K562 (cell line): ENCODE data around the gene SYS1. TPM values are rescaled to one million over a fixed set of nuclear protein-coding genes. Genes with fewer than 3 reads are reported as not detected.

ENCODE experiments used
- CBFB ChIP-seq: sonication (generic); formaldehyde crosslinking; IDR thresholded peaks from 2 replicates; pipeline ENCODE4 v1.4.0; 2020; ENCODE audit warnings: mild to moderate bottlenecking, missing genetic modification reagents
- CBX8 ChIP-seq: fragments of 200-600 bp; sonication (generic); IDR thresholded peaks from 2 replicates; pipeline ENCODE4 v1.6.1; 2012; ENCODE audit warnings: borderline replicate concordance, mixed run types, low read depth, mild to moderate bottlenecking, moderate library complexity, mixed read lengths, low read length, control low read depth, inconsistent platforms; ENCODE audit not compliant: poor library complexity, severe bottlenecking; ENCODE audit errors: extremely low read depth
- CC2D1A ChIP-seq: fragments of 450-650 bp; IDR thresholded peaks from 2 replicates; pipeline ENCODE4 v1.6.1; 2017; ENCODE audit warnings: mild to moderate bottlenecking
- CHD4 ChIP-seq: fragments of 200-600 bp; sonication (generic); IDR thresholded peaks from 3 replicates; pipeline ENCODE4 v1.6.1; 2012; ENCODE audit warnings: low read depth, mild to moderate bottlenecking, mixed read lengths, low read length, inconsistent platforms; ENCODE audit not compliant: insufficient read depth, insufficient replicate concordance, poor library complexity, severe bottlenecking
- DPF2 ChIP-seq: fragments of 450-650 bp; IDR thresholded peaks from 2 replicates; pipeline ENCODE4 v1.6.1; 2016
- GATAD2B ChIP-seq: fragments of 450-650 bp; IDR thresholded peaks from 2 replicates; pipeline ENCODE4 v1.6.1; 2017; ENCODE audit warnings: mild to moderate bottlenecking, borderline replicate concordance
- GMEB1 ChIP-seq: fragments of 250-450 bp; sonication (Bioruptor Pico); IDR thresholded peaks from 2 replicates; pipeline ENCODE4 v1.4.0; 2020; ENCODE audit warnings: mild to moderate bottlenecking
- HNRNPUL1 ChIP-seq: fragments of 200-400 bp; formaldehyde crosslinking; IDR thresholded peaks from 2 replicates; pipeline ENCODE4 v1.6.1; 2017; ENCODE audit warnings: low read length
- MAZ ChIP-seq, 2 experiments: fragments of 450-650 bp in 1 of 2; sonication (generic) in 1 of 2; formaldehyde crosslinking; IDR thresholded peaks in 1 of 2; conservative IDR thresholded peaks in 1 of 2; 2 replicates each; pipeline versions ENCODE4 v1.4.0 to v1.5.0; 2020; ENCODE audit warnings: mild to moderate bottlenecking in 1 of 2, missing genetic modification reagents in 1 of 2
- MTF1 ChIP-seq: fragments of 250-450 bp; sonication (Bioruptor Pico); IDR thresholded peaks from 2 replicates; pipeline ENCODE4 v1.9.0; 2021; ENCODE audit warnings: moderate library complexity, mild to moderate bottlenecking, inconsistent platforms, borderline replicate concordance
- SAFB2 ChIP-seq: fragments of 200-400 bp; formaldehyde crosslinking; IDR thresholded peaks from 2 replicates; pipeline ENCODE4 v1.6.1; 2018; ENCODE audit warnings: borderline replicate concordance, low read length, low read depth, moderate library complexity; ENCODE audit not compliant: severe bottlenecking
- TAF7 ChIP-seq: fragments of 450-650 bp; IDR thresholded peaks from 2 replicates; pipeline ENCODE4 v1.6.1; 2016; ENCODE audit warnings: missing genetic modification characterization, missing compliant biosample characterization
- TFAP4 ChIP-seq: sonication (generic); formaldehyde crosslinking; IDR thresholded peaks from 2 replicates; pipeline ENCODE4 v1.8.0; 2022; ENCODE audit warnings: missing genetic modification reagents, mild to moderate bottlenecking, moderate library complexity, borderline replicate concordance
- ZNF146 ChIP-seq: IDR thresholded peaks from one replicate; pipeline ENCODE4 v1.6.1; 2018; ENCODE audit warnings: missing compliant biosample characterization; ENCODE audit not compliant: unreplicated experiment
- ZNF76 ChIP-seq: fragments of 250-450 bp; sonication (Bioruptor Pico); IDR thresholded peaks from 2 replicates; pipeline ENCODE4 v1.4.0; 2020; ENCODE audit warnings: mild to moderate bottlenecking, moderate library complexity, borderline replicate concordance
- polyA plus RNA-seq, 8 experiments: library from polyadenylated mRNA; depleted of rRNA in 4 of 8; stranded (reverse) in 5 of 8; unstranded in 3 of 8; fragments of >200 nt; fragmentation: Nextera tagmentation in 2 of 8; fragmentation: Illumina TruSeq in 1 of 8; extraction: Ambion mirVana in 2 of 8; extraction: Trizol in 1 of 8; gene quantifications; 2 replicates each; pipeline versions ENCODE4 v1.2.1 to v1.2.3, GENCODE V29; 2011 to 2014; ENCODE audit warnings: inconsistent platforms in 1 of 8, missing spikeins in 1 of 8
- total RNA-seq, 7 experiments: library from RNA; depleted of rRNA in 6 of 7; stranded (reverse); fragments of >200 nt in 6 of 7; fragmentation: Illumina TruSeq in 2 of 7; extraction: Trizol in 2 of 7; gene quantifications; 2 replicates each; pipeline versions ENCODE4 v1.2.1 to v1.2.3, GENCODE V29; 2011 to 2021; ENCODE audit warnings: low replicate concordance in 1 of 7
- TF ChIP-seq, protein P1 (sequence below): fragments of 250-450 bp; sonication (Bioruptor Pico); IDR thresholded peaks from 2 replicates; pipeline ENCODE4 v1.8.0; 2022; ENCODE audit warnings: moderate library complexity, mild to moderate bottlenecking, inconsistent platforms
- TF ChIP-seq, protein P2 (sequence below): fragments of 250-450 bp; sonication (Bioruptor Pico); IDR thresholded peaks from 2 replicates; pipeline ENCODE4 v1.8.0; 2022; ENCODE audit warnings: inconsistent platforms
- TF ChIP-seq, protein P3 (sequence below): fragments of 450-650 bp; formaldehyde crosslinking; IDR thresholded peaks from 2 replicates; pipeline ENCODE4 v1.4.0; 2022; ENCODE audit warnings: mild to moderate bottlenecking, moderate library complexity

The SYS1 gene
- total and polyA plus RNA-seq, 9 of the 15 experiments (the other 6 are each of a cell fraction or from before 2014, with no cell fraction given) = 11.1 to 25.2 (median 17.5) TPM

GRCh38 chr20:45405571-45406259, 42.8 kb downstream of the SYS1 start (continued):
- no peak for TF ChIP-seq TFAP4
- TF ChIP-seq GMEB1 (CRISPR knock-in tag) = no peak
- no peak for TF ChIP-seq HNRNPUL1
- TF ChIP-seq CHD4 = peak; percentile 38
- TF ChIP-seq, protein P1, sequence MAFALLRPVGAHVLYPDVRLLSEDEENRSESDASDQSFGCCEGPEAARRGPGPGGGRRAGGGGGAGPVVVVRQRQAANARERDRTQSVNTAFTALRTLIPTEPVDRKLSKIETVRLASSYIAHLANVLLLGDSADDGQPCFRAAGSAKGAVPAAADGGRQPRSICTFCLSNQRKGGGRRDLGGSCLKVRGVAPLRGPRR (CRISPR knock-in tag) = no peak
- TF ChIP-seq TAF7 = no peak
- no peak for TF ChIP-seq MTF1 (CRISPR knock-in tag)
- no peak for TF ChIP-seq CC2D1A
- TF ChIP-seq CBX8 = no peak
- TF ChIP-seq, protein P2, sequence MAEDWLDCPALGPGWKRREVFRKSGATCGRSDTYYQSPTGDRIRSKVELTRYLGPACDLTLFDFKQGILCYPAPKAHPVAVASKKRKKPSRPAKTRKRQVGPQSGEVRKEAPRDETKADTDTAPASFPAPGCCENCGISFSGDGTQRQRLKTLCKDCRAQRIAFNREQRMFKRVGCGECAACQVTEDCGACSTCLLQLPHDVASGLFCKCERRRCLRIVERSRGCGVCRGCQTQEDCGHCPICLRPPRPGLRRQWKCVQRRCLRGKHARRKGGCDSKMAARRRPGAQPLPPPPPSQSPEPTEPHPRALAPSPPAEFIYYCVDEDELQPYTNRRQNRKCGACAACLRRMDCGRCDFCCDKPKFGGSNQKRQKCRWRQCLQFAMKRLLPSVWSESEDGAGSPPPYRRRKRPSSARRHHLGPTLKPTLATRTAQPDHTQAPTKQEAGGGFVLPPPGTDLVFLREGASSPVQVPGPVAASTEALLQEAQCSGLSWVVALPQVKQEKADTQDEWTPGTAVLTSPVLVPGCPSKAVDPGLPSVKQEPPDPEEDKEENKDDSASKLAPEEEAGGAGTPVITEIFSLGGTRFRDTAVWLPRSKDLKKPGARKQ (CRISPR knock-in tag) = no peak
- no peak for TF ChIP-seq CBFB (CRISPR knock-in tag)
- TF ChIP-seq, protein P3, sequence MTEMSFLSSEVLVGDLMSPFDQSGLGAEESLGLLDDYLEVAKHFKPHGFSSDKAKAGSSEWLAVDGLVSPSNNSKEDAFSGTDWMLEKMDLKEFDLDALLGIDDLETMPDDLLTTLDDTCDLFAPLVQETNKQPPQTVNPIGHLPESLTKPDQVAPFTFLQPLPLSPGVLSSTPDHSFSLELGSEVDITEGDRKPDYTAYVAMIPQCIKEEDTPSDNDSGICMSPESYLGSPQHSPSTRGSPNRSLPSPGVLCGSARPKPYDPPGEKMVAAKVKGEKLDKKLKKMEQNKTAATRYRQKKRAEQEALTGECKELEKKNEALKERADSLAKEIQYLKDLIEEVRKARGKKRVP (CRISPR knock-in tag) = no peak
- no peak for TF ChIP-seq ZNF76 (CRISPR knock-in tag)
- TF ChIP-seq GATAD2B = no peak
- no peak for TF ChIP-seq DPF2
- no peak for TF ChIP-seq ZNF146 (CRISPR knock-in tag)
- no peak for TF ChIP-seq MAZ (CRISPR knock-in tag; conservative IDR thresholded peaks at IDR 0.05 in 1 of 2, IDR thresholded peaks at IDR 0.05 in 1 of 2)
- TF ChIP-seq SAFB2 = no peak
